B cell (primary cell): ENCODE measurements around the gene SEMA4D. TPM values are rescaled to one million over a fixed set of nuclear protein-coding genes. Genes with fewer than 3 reads are reported as not detected.

Experiments
- ATAC-seq: fragments of 200-7000 bp; cut with Tn5 transposase; one replicate; pipeline ENCODE4 v1.10.0; 2021; ENCODE audit warnings: low read depth, mild to moderate bottlenecking, moderate number of reproducible peaks, moderate library complexity
- CTCF ChIA-PET: fragments of 350-600 bp; sonication (Branson Sonifier 250); formaldehyde crosslinking; loops from one replicate; lab custom pipeline; 2021; ENCODE audit warnings: antibody characterized with exemption, inconsistent platforms; lab: Charles Lee
- POLR2A ChIA-PET: fragments of 350-600 bp; sonication (Branson Sonifier 250); formaldehyde crosslinking; loops from one replicate; lab custom pipeline; 2021; ENCODE audit warnings: antibody characterized with exemption; lab: Charles Lee
- DNase-seq: peaks from one replicate; pipeline ENCODE4 v3.0.0; 2013
- H2AFZ ChIP-seq: 2 replicates; pipeline ENCODE4 v1.6.1; 2012; ENCODE audit warnings: mild to moderate bottlenecking, low read depth, low read length; ENCODE audit not compliant: insufficient read depth, poor library complexity, severe bottlenecking
- H3K27ac ChIP-seq, 2 donors: 1 replicate in 1 of 2; 2 replicates in 1 of 2; pipeline ENCODE4 v1.5.1; 2012 to 2013; ENCODE audit warnings: low read length in 2 of 2, mild to moderate bottlenecking in 2 of 2, moderate library complexity in 1 of 2
- H3K27me3 ChIP-seq, 4 experiments: fragments of 200-600 bp in 1 of 4; sonication (generic) in 1 of 4; replicated peaks in 1 of 4; 1 replicate in 2 of 4; 2 replicates in 2 of 4; pipeline versions ENCODE4 v1.6.1 to v1.7.0; 2013 to 2016; ENCODE audit warnings: low read length in 3 of 4, mild to moderate bottlenecking in 2 of 4, mixed read lengths in 1 of 4, moderate library complexity in 1 of 4; ENCODE audit not compliant: insufficient read depth in 4 of 4, control insufficient read depth in 3 of 4; ENCODE audit errors: control extremely low read depth in 1 of 4
- H3K36me3 ChIP-seq, 2 experiments: replicated peaks in 1 of 2; 1 replicate in 1 of 2; 2 replicates in 1 of 2; pipeline versions ENCODE4 v1.6.1 to v1.7.1; 2013; ENCODE audit warnings: low read length in 1 of 2; ENCODE audit not compliant: insufficient read depth in 2 of 2, control insufficient read depth in 1 of 2; ENCODE audit errors: control extremely low read depth in 1 of 2, extremely low read depth in 1 of 2
- H3K4me1 ChIP-seq, 2 donors: fragments of 200-600 bp in 1 of 2; sonication (generic) in 1 of 2; 1 replicate in 1 of 2; 2 replicates in 1 of 2; pipeline versions ENCODE4 v1.5.1 to v1.6.1; 2013 to 2017; ENCODE audit warnings: low read length in 2 of 2; ENCODE audit not compliant: control insufficient read depth in 2 of 2, insufficient read depth in 2 of 2
- H3K4me2 ChIP-seq: replicated peaks from 2 replicates; pipeline ENCODE3; 2012; ENCODE audit warnings: mild to moderate bottlenecking, low read depth, low read length; ENCODE audit not compliant: poor library complexity, severe bottlenecking
- H3K4me3 ChIP-seq, 5 experiments: fragments of 200-600 bp in 1 of 5; sonication (generic) in 1 of 5; 1 replicate in 3 of 5; 2 replicates in 2 of 5; pipeline versions ENCODE4 v1.5.1 to v1.7.0; 2011 to 2016; ENCODE audit warnings: low read length in 4 of 5, mild to moderate bottlenecking in 4 of 5, low read depth in 2 of 5, control low read depth in 1 of 5, moderate library complexity in 1 of 5; ENCODE audit not compliant: insufficient read depth in 1 of 5; ENCODE audit errors: control extremely low read depth in 1 of 5, extremely low read depth in 1 of 5
- H3K79me2 ChIP-seq: fragments of 200-600 bp; sonication (generic); one replicate; pipeline ENCODE4 v1.6.0; 2016; ENCODE audit warnings: low read length; ENCODE audit not compliant: control insufficient read depth, insufficient read depth
- H3K9ac ChIP-seq: fragments of 200-600 bp; sonication (generic); 2 replicates; pipeline ENCODE4 v1.6.1; 2017; ENCODE audit warnings: mild to moderate bottlenecking, low read length, moderate library complexity
- H3K9me3 ChIP-seq, 3 donors: one replicate each; pipeline versions ENCODE4 v1.6.1 to v1.7.1; 2013; ENCODE audit warnings: low read length in 2 of 3; ENCODE audit not compliant: control insufficient read depth in 2 of 3, insufficient read depth in 1 of 3; ENCODE audit errors: control extremely low read depth in 1 of 3
- H4K20me1 ChIP-seq: 2 replicates; pipeline ENCODE4 v1.6.0; 2012; ENCODE audit warnings: mild to moderate bottlenecking, low read length; ENCODE audit not compliant: insufficient read depth, control insufficient read depth, poor library complexity, severe bottlenecking
- H3K27ac Mint-ChIP-seq: one replicate; pipeline ENCODE4 v1.8.0; 2021; ENCODE audit warnings: mixed read lengths
- H3K27me3 Mint-ChIP-seq: one replicate; pipeline ENCODE4 v1.8.0; 2021; ENCODE audit warnings: mixed read lengths
- H3K4me1 Mint-ChIP-seq: one replicate; pipeline ENCODE4 v1.8.0; 2021; ENCODE audit warnings: mixed read lengths
- H3K4me3 Mint-ChIP-seq: one replicate; pipeline ENCODE4 v1.8.0; 2021; ENCODE audit warnings: mixed read lengths
- H3K9me3 Mint-ChIP-seq: one replicate; pipeline ENCODE4 v1.8.0; 2022; ENCODE audit warnings: mixed read lengths; ENCODE audit not compliant: insufficient read depth
- CTCF ChIP-seq: fragments of 200-600 bp; IDR thresholded peaks from one replicate; pipeline ENCODE4 v1.8.0; 2022; ENCODE audit warnings: antibody characterized with exemption, mild to moderate bottlenecking
- EZH2 ChIP-seq: IDR thresholded peaks from 2 replicates; pipeline ENCODE4 v1.6.1; 2012; ENCODE audit warnings: borderline replicate concordance, low read depth, mild to moderate bottlenecking, moderate library complexity, low read length; ENCODE audit not compliant: insufficient read depth, poor library complexity, severe bottlenecking
- WGBS: methylation state at CpG from one replicate; pipeline ENCODE4 v1.1.5; 2013; ENCODE audit warnings: missing lambda C conversion rate; ENCODE audit not compliant: insufficient coverage; 5-methylcytosine and 5-hydroxymethylcytosine counted together
- intact Hi-C: fragments of 100-400 bp; cut with micrococcal nuclease; formaldehyde crosslinking; loops from one replicate; pipeline ENCODE4 v1.10.0; 2022
- polyA plus RNA-seq: library from polyadenylated mRNA; depleted of rRNA; stranded (reverse); fragments of >200 nt; gene quantifications from 2 replicates; pipeline ENCODE4 v1.2.3, GENCODE V29; 2012
- total RNA-seq, 2 donors: library from RNA; stranded (reverse); fragments of 120-200 nt in 1 of 2; gene quantifications; 1 replicate in 1 of 2; 2 replicates in 1 of 2; pipeline versions ENCODE4 v1.2.3 to v1.2.4, GENCODE V29; 2013 to 2022

The SEMA4D gene
- total and polyA plus RNA-seq, 2 donors (not counting 1 experiment from before 2014, with no cell fraction given), result 53.6 to 231 TPM

- Mint-ChIP-seq H3K4me1 (peaks cover 37% of the 10 kb centered on the region), H3K4me3 (no peak overlapping the region), H3K9me3 (no peaks in the 10 kb centered on the region), H3K27ac (no peak overlapping the region), H3K27me3 (no peaks in the 10 kb centered on the region)
- DNase-seq (no peak), ATAC-seq (no peak)
- Histone ChIP-seq H3K4me2 (peak overlapping the region; percentile 50), H3K27me3 (no peaks in the 10 kb centered on the region), H4K20me1 (no peaks in the 10 kb centered on the region), H3K4me1 (peaks cover 33 to 40% of the 10 kb centered on the region in 2 donors), H3K4me3 (no peak overlapping the region), H3K27ac (no peak overlapping the region), H3K9me3 (no peaks in the 10 kb centered on the region), H3K9ac (no peak overlapping the region), H3K79me2 (peaks cover 8% of the 10 kb centered on the region), H2AFZ (no peak overlapping the region), H3K36me3 (no peaks in the 10 kb centered on the region)
- TF ChIP-seq CTCF (no peak), EZH2 (no peak)
- ChIA-PET CTCF (interaction anchor here (0.7 to 7.5 kb wide), 3 partner anchors 12 to 107 kb away, joined by 3 to 44 read pairs (median 7); no protein-coding TSS in a partner anchor), POLR2A (no interaction called here)
- WGBS, result 100% methylated on average over 3 of the region's 4 CpGs
- intact Hi-C loops, result loop anchor here (2.0 kb wide), 1 partner anchor 14 kb away; no protein-coding TSS in a partner anchor
Measured at GRCh38 chr9:89537166-89537565, 39.3 kb upstream of the SEMA4D start.

- ATAC-seq (no peak), DNase-seq (no peak)
- WGBS, result 100% methylated on average over 2 of the region's 5 CpGs
- Mint-ChIP-seq H3K4me3 (no peak overlapping the region), H3K9me3 (no peaks in the 10 kb centered on the region), H3K27ac (peak overlapping the region; percentile 26), H3K4me1 (peaks cover 31% of the 10 kb centered on the region), H3K27me3 (no peaks in the 10 kb centered on the region)
- ChIA-PET POLR2A (no interaction called here), CTCF (interaction anchor here (1.8 to 7.5 kb wide), 2 partner anchors 12 to 107 kb away, joined by 7 to 44 read pairs; no protein-coding TSS in a partner anchor)
- Histone ChIP-seq H2AFZ (no peak overlapping the region), H3K27me3 (no peaks in the 10 kb centered on the region), H3K4me3 (peak overlapping the region in 1 of 5 experiments; percentile 12), H3K36me3 (no peaks in the 10 kb centered on the region), H4K20me1 (no peaks in the 10 kb centered on the region), H3K4me1 (peaks cover 27 to 34% of the 10 kb centered on the region in 2 donors), H3K79me2 (peaks cover 8% of the 10 kb centered on the region), H3K9me3 (no peaks in the 10 kb centered on the region), H3K4me2 (peak overlapping the region; percentile 50), H3K27ac (peak overlapping the region in 1 of 2 donors; percentile 20), H3K9ac (no peak overlapping the region)
- TF ChIP-seq EZH2 (no peak), CTCF (no peak)
- intact Hi-C loops, result loop anchor here (2.0 kb wide), 1 partner anchor 14 kb away; no protein-coding TSS in a partner anchor
Measured at GRCh38 chr9:89536600-89536999, 38.7 kb upstream of the SEMA4D start.
